HEK293 (cell line): ENCODE measurements around the gene ACVR1.
A peak's percentile ranks its signal among the peaks of the same experiment; 100 is the strongest.

ENCODE experiments used
- CTCF ChIA-PET: fragments of 350-600 bp; formaldehyde crosslinking; extraction: SDS; loops from one replicate; lab custom pipeline; 2021; ENCODE audit warnings: antibody characterized with exemption; lab: Yijun Ruan, JAX
- POLR2A ChIA-PET: fragments of 300-600 bp; formaldehyde crosslinking; extraction: SDS; loops from one replicate; lab custom pipeline; 2020; ENCODE audit warnings: antibody characterized with exemption, inconsistent platforms; lab: Yijun Ruan, JAX
- H3K27ac ChIP-seq: fragments of 200-500 bp; sonication (Bioruptor generic); 2 replicates; pipeline ENCODE4 v1.5.1; 2014; ENCODE audit warnings: low read depth, low read length, control low read depth, inconsistent platforms; ENCODE audit errors: extremely low read depth
- H3K36me3 ChIP-seq, 2 experiments: fragments of 200-500 bp in 1 of 2; sonication (Bioruptor generic) in 1 of 2; 1 replicate in 1 of 2; 2 replicates in 1 of 2; pipeline ENCODE4 v1.5.1; 2014 to 2017; ENCODE audit warnings: inconsistent platforms in 2 of 2, low read length in 2 of 2; ENCODE audit not compliant: control insufficient read depth in 2 of 2, insufficient read depth in 1 of 2
- H3K4me1 ChIP-seq: fragments of 200-500 bp; sonication (Bioruptor generic); 2 replicates; pipeline ENCODE4 v1.5.1; 2014; ENCODE audit warnings: mild to moderate bottlenecking, low read length, inconsistent platforms; ENCODE audit not compliant: control insufficient read depth, insufficient read depth
- H3K4me3 ChIP-seq: 2 replicates; pipeline ENCODE4 v1.5.1; 2011; ENCODE audit warnings: low read depth, mild to moderate bottlenecking, control low read depth, low read length, moderate library complexity
- H3K9me3 ChIP-seq: fragments of 200-500 bp; sonication (Bioruptor generic); 2 replicates; pipeline ENCODE4 v1.5.1; 2014; ENCODE audit warnings: low read depth, low read length, inconsistent platforms; ENCODE audit not compliant: control insufficient read depth, insufficient read depth
- BCL11B ChIP-seq: fragments of 450-650 bp; formaldehyde crosslinking; IDR thresholded peaks from 2 replicates; pipeline ENCODE4 v1.5.1; 2016; ENCODE audit warnings: low read depth, missing biosample characterization, missing genetic modification characterization
- ELK4 ChIP-seq: IDR thresholded peaks from 2 replicates; pipeline ENCODE4 v1.6.1; 2011; ENCODE audit warnings: mild to moderate bottlenecking, low read depth, low read length, borderline replicate concordance
- IKZF3 ChIP-seq: fragments of 450-650 bp; IDR thresholded peaks from 2 replicates; pipeline ENCODE4 v1.5.0; 2018; ENCODE audit warnings: missing biosample characterization, mild to moderate bottlenecking, missing genetic modification characterization, moderate library complexity
- KLF16 ChIP-seq: fragments of 450-650 bp; formaldehyde crosslinking; IDR thresholded peaks from 2 replicates; pipeline ENCODE4 v1.5.1; 2017; ENCODE audit warnings: missing biosample characterization, missing genetic modification characterization
- OSR2 ChIP-seq: fragments of 450-650 bp; formaldehyde crosslinking; IDR thresholded peaks from 2 replicates; pipeline ENCODE4 v1.5.1; 2016; ENCODE audit warnings: missing biosample characterization, missing genetic modification characterization
- SALL2 ChIP-seq: fragments of 450-650 bp; formaldehyde crosslinking; IDR thresholded peaks from 2 replicates; pipeline ENCODE4 v1.5.0; 2017; ENCODE audit warnings: missing biosample characterization, mild to moderate bottlenecking, missing genetic modification characterization, borderline replicate concordance
- ZBTB20 ChIP-seq: fragments of 450-650 bp; formaldehyde crosslinking; IDR thresholded peaks from 2 replicates; pipeline ENCODE4 v1.5.1; 2016; ENCODE audit warnings: missing biosample characterization, missing genetic modification characterization
- ZBTB26 ChIP-seq: fragments of 450-650 bp; formaldehyde crosslinking; optimal IDR thresholded peaks from 2 replicates; pipeline ENCODE3; 2016; ENCODE audit warnings: missing biosample characterization, mild to moderate bottlenecking, missing genetic modification characterization
- ZIC2 ChIP-seq: fragments of 450-650 bp; formaldehyde crosslinking; IDR thresholded peaks from 2 replicates; pipeline ENCODE4 v1.5.1; 2016; ENCODE audit warnings: missing biosample characterization, missing genetic modification characterization
- ZNF114 ChIP-seq: fragments of 450-650 bp; formaldehyde crosslinking; IDR thresholded peaks from 2 replicates; pipeline ENCODE4 v1.5.0; 2017; ENCODE audit warnings: missing biosample characterization, missing genetic modification characterization
- ZNF175 ChIP-seq: fragments of 450-650 bp; formaldehyde crosslinking; IDR thresholded peaks from 2 replicates; pipeline ENCODE4 v1.5.1; 2016; ENCODE audit warnings: missing biosample characterization, missing genetic modification characterization
- ZNF24 ChIP-seq: fragments of 450-650 bp; formaldehyde crosslinking; IDR thresholded peaks from 2 replicates; pipeline ENCODE4 v1.5.1; 2016; ENCODE audit warnings: missing biosample characterization, missing genetic modification characterization
- ZNF266 ChIP-seq: fragments of 450-650 bp; formaldehyde crosslinking; IDR thresholded peaks from 2 replicates; pipeline ENCODE4 v1.5.1; 2016; ENCODE audit warnings: missing biosample characterization, missing genetic modification characterization, low read depth
- ZNF341 ChIP-seq: fragments of 450-650 bp; formaldehyde crosslinking; IDR thresholded peaks from 2 replicates; pipeline ENCODE4; 2016; ENCODE audit warnings: low read depth, missing biosample characterization, missing genetic modification characterization
- ZNF398 ChIP-seq: fragments of 450-650 bp; formaldehyde crosslinking; IDR thresholded peaks from 2 replicates; pipeline ENCODE4 v1.5.1; 2017; ENCODE audit warnings: missing biosample characterization, missing genetic modification characterization
- ZNF404 ChIP-seq: fragments of 450-650 bp; formaldehyde crosslinking; IDR thresholded peaks from 2 replicates; pipeline ENCODE4 v1.5.1; 2017; ENCODE audit warnings: missing biosample characterization, missing genetic modification characterization
- ZNF513 ChIP-seq: fragments of 450-650 bp; IDR thresholded peaks from 2 replicates; pipeline ENCODE4 v1.5.1; 2018; ENCODE audit warnings: missing biosample characterization, missing genetic modification characterization
- ZNF514 ChIP-seq: fragments of 450-650 bp; formaldehyde crosslinking; IDR thresholded peaks from 2 replicates; pipeline ENCODE4 v1.5.1; 2016; ENCODE audit warnings: missing biosample characterization, missing genetic modification characterization
- ZNF658 ChIP-seq: fragments of 450-650 bp; formaldehyde crosslinking; IDR thresholded peaks from 2 replicates; pipeline ENCODE4; 2016; ENCODE audit warnings: missing biosample characterization, missing genetic modification characterization
- ZNF664 ChIP-seq: fragments of 450-650 bp; formaldehyde crosslinking; IDR thresholded peaks from 2 replicates; pipeline ENCODE4 v1.5.1; 2016; ENCODE audit warnings: missing biosample characterization, missing genetic modification characterization
- ZNF704 ChIP-seq: fragments of 450-650 bp; formaldehyde crosslinking; IDR thresholded peaks from 2 replicates; pipeline ENCODE4 v1.5.1; 2016; ENCODE audit warnings: missing biosample characterization, missing genetic modification characterization
- ZNF707 ChIP-seq: fragments of 450-650 bp; formaldehyde crosslinking; IDR thresholded peaks from 2 replicates; pipeline ENCODE4 v1.5.1; 2016; ENCODE audit warnings: missing biosample characterization, missing genetic modification characterization
- ZNF747 ChIP-seq: fragments of 450-650 bp; formaldehyde crosslinking; IDR thresholded peaks from 2 replicates; pipeline ENCODE4 v1.5.1; 2016; ENCODE audit warnings: missing biosample characterization, missing genetic modification characterization
- ZSCAN23 ChIP-seq: fragments of 450-650 bp; formaldehyde crosslinking; IDR thresholded peaks from 2 replicates; pipeline ENCODE4 v1.5.1; 2016; ENCODE audit warnings: missing biosample characterization, missing genetic modification characterization
- ZSCAN30 ChIP-seq: fragments of 450-650 bp; IDR thresholded peaks from 2 replicates; pipeline ENCODE4 v1.5.1; 2018; ENCODE audit warnings: missing biosample characterization, mild to moderate bottlenecking, missing genetic modification characterization, moderate library complexity

The ACVR1 gene

DNA sequence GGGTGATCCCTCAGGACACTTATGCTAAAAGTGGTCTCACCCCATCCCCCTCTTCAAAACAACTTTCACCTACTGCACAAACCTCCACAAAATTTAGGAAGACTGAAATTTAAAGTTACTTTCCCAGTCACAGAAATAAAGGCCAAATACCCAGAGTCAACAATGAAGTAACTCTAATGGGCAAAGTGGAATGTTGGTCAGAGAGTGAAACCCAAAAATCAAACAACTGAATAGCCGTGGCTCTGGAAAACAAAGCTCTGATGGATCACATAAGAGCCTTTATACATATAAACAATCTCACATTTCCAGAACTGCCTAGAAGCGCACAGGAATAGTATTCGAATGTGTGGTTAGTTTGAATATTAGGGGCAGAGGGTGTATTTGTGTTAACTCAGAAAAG, 4.7 kb downstream of the ACVR1 start (continued):
- TF ChIP-seq ZBTB26 (tag by site-specific recombination) (no peak), ZSCAN30 (tag by site-specific recombination) (no peak), ZNF266 (tag by site-specific recombination) (no peak), BCL11B (no peak), ZIC2 (tag by site-specific recombination) (no peak), ZNF114 (tag by site-specific recombination) (no peak), ZNF24 (tag by site-specific recombination) (no peak)

DNA sequence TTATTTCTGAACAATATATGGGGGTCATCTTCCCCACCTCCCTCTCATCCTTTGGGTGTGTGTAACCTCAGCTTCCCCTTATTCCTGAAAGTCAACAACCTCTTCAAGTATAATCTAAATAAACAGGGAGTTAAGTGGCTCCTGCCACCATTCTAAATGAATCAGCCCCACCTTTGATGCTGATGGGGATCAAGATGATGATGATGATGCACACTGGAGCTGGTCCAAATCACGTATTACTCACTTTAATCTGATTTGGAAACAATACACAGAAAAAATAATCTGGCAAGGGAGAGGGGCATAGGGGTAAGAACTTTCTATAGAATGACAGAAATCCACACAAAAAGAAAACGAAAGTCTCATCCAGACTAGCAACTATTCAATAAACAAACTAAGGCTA, 7.1 kb downstream of the ACVR1 start:
- CTCF ChIA-PET: interaction anchor here (1.0 kb wide), 1 partner anchor 16 kb away, joined by 3 read pairs; no protein-coding TSS in a partner anchor
- Histone ChIP-seq H3K4me3 (no peak overlapping the region), H3K27ac (no peak overlapping the region), H3K9me3 (no peaks in the 10 kb centered on the region), H3K36me3 (no peaks in the 10 kb centered on the region), H3K4me1 (peaks cover 10% of the 10 kb centered on the region)
- POLR2A ChIA-PET: interaction anchor here (0.8 kb wide), 1 partner anchor 23 kb away, joined by 3 read pairs; no protein-coding TSS in a partner anchor
- no peak for TF ChIP-seq ZSCAN23 (tag by site-specific recombination)
- TF ChIP-seq ZNF513 (tag by site-specific recombination): peak; percentile 78
- no peak for TF ChIP-seq ZNF398 (tag by site-specific recombination)
- no peak for TF ChIP-seq ZNF514
- TF ChIP-seq ZNF658 (tag by site-specific recombination): no peak
- peak; percentile 29; the same call in 1 of the 2 replicates for TF ChIP-seq OSR2 (tag by site-specific recombination)
- TF ChIP-seq ELK4: no peak
- TF ChIP-seq, all 188 proteins: peak for 2

DNA sequence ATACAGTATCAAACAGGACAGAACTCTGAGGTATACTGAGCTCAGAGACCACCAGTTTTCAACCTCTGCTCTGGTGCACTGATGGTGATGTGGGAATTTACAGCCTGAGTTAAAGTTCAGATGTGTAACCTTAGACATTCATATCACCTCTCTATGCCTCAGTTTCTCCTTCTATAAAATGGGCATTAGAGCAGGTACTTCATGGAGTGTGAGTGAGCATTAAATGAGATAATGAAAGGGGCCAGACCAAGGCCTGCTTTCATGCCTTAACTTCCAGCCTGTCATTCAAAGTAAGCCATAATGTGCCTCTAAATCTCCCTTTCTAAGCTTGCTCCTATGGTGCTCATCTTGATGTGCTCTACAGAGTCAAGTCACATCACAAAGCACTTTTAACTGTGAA, 8.4 kb downstream of the ACVR1 start:
- ChIA-PET POLR2A (interaction anchor here (0.6 to 2.7 kb wide), 2 partner anchors 9 to 168 kb away, joined by 3 to 12 read pairs; partner anchors contain the start of gene ACVR1), CTCF (interaction anchor here (0.6 to 0.7 kb wide), 3 partner anchors 37 to 565 kb away, joined by 3 to 4 read pairs (median 4); no protein-coding TSS in a partner anchor)
- Histone ChIP-seq H3K9me3 (no peaks in the 10 kb centered on the region), H3K27ac (no peak overlapping the region), H3K36me3 (no peaks in the 10 kb centered on the region; a peak in 1 of 3 replicates), H3K4me3 (no peak overlapping the region), H3K4me1 (peaks cover 10% of the 10 kb centered on the region)
- TF ChIP-seq ZNF175 (tag by site-specific recombination) (no peak), SALL2 (tag by site-specific recombination) (no peak), KLF16 (no peak), IKZF3 (tag by site-specific recombination) (no peak), ZNF707 (no peak), ZBTB26 (tag by site-specific recombination) (no peak), ZNF658 (tag by site-specific recombination) (no peak), ZNF404 (tag by site-specific recombination) (no peak), ZNF704 (tag by site-specific recombination) (no peak), ZBTB20 (tag by site-specific recombination) (no peak), ZNF747 (tag by site-specific recombination) (no peak), ZNF341 (tag by site-specific recombination) (no peak), ZNF664 (tag by site-specific recombination) (no peak)
